ENCODE data around the gene LDHB.
A peak's percentile ranks its signal among the peaks of the same experiment; 100 is the strongest.
"Not testable (repeated sequence)": the region's sequence is repeated elsewhere in the genome, so short reads cannot be mapped to it uniquely, and the experiment has no call there.

Gene LDHB

DNA sequence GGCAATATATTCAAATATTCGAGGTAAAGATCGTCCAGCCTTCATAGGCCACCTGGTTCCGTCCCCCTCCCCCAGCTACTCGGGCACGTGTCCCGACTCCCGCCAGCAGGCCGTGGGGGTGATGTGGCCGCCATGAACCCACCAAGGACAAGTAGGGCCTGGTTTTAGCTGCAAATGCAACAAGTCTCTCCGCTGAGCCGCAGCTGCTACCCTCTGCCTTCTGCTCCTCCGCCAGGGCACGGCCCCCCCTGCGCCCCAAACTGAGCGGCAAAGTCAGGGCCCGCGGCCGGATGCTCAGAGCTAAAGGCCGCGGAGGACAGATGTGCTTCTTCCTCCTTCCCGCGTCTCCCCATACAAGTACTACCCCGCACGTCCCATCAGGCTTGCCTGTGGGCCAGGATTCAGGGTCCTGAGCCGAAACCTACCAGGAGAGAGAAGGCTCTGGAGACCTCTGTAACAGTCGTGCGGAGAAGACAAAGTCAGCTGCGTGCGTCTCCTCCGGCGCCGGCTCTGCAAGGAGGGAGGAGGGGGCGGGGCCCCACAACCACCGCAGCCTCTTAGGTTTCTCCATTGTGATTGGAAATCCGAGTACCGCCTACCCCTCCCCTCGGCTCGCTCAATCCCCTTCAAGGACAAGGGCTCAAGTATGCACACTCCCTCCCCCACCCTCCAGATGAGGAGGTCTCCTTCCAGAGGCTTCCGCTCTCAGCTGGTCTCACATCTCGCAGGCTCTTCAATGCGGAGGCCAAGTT, at the start of gene LDHB:
Gene LDHB, minus strand, starts transcription at position 517 of the 752 bp plus-strand sequence. CDS start 3,171 bp downstream, outside the sequence.
- peak; percentile 40 to 95 (median 88) for DNase-seq

DNA sequence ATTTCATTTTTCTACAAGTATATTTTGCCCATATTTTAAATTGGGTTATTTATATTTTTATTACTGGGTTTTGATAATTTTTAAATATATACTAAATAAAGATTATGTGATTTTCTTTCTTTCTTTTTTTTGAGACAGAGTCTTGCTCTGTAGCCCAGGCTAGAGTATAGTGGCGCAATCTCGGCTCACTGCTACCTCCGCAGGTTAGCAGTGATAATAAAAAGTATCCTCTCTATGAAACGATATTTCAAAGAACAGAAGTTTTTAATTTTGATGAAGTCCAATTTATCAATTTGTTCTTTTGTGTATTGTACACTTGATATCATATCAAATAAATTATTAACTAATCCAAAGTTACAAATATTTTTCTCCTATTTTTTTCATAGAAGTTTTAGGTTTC, 47.2 kb upstream of the LDHB start:
- no peak for DNase-seq

DNA sequence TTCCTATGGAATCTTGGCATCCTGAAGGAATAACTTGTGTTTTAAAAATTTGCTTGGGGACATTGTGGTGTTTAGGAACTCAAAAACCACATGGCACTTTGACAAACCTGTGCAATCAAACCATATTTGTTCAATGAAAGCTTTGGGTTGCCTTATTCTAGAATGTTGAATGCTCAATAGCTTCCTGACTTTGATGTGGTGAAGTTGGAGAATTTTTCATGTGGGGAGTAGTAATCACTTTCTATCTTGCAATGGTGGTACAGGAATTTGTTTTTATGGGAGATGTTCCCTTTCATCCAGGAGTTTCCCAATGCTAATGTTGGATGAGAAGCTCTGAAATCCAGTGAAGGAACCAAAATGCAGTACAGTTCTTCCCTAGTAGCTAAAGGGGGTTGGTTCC, 42.2 kb upstream of the LDHB start:
- no peak for DNase-seq

DNA sequence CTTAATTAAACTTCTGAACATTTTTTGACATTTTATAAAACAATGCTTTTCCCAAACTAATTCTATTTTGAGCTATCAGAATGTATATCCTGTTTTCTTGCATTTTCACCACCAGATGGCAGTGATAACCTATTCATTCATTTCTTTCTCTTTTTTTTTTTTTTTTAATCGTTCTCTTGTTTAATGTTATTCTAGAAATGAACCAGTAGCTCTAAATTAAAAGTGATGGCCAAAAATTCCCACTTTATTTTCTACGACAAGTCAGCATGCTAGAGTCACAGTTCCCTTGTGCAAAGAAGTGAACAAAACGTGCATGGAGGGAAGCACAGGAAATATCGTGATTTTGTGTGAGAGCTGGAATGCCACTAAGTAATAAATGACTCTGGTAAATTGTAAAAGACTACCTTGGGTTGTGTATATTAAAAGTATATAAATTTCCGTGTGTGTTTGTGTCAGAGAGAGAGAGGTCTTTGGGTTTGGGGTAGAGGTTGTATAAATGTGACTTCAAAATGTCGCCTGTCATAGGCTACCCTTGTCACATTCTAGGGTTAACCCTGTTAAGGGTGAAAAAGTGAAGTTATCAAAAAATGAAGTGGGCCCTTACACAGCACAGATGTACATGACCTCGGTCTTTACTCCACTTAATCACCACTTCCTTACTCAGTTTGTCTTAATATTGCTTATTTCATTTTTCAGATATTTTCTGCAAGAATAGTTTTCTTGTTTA, 40.4 kb upstream of the LDHB start:
- peak in 1 of 58 donors; percentile 5 for DNase-seq

DNA sequence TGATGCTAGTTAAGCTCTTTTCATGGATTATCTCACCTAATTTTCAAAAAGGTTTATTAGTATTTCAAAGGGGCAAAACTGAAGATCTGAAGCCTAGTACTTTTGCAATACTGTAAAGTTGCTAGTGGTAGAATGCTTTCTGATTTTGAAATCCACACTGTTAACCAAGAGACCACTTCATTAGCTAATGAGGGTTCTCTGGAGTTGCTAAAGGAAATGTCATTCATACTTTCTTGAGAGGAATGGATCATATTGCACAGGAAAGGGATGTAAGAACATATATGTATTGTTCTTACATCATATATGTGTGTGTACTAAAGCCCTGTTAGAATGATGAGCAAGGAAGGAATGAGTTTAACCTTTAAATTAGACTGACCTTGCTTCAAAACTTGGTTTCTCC, 39.0 kb upstream of the LDHB start:
- no peak for DNase-seq

DNA sequence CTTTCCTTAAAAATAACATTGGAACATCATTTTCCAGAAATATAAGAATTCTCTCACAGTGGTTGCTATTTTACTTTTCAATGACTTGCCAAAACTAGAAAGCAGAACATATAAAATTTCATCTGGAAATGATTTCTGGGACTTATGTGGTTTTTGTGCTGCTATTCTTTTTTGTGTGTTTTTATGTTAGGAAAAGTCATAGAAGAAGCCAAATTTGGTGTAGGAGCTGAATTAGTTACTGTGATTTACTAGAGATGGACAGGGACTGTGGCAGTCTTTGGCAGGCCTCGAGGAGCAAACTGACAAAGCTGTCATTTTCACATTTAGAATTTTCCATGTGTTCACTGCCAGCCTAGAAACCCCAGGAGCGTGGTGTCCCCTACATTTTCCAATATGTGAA, 38.3 kb upstream of the LDHB start:
- no peak for DNase-seq

DNA sequence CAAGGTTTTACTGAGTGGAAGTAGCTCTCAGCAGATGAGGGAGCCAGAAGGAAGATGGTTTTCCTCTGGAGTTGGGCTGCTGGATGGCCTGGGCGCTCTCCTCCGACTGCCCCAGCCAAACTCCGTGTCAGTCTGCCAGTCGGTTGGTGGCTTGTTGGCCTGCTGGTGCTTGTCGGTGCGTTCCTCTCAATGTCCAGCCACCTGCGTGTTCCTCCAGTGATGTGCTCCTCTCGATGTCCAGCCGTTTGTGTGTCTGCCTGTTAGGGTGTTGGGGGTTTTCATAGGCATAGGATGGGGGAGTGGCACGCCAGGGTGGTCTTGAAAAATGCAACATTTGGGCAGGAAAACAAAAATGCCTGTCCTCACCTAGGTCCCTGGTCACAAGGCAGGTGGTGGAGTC, 37.0 kb upstream of the LDHB start:
- no peak for DNase-seq

DNA sequence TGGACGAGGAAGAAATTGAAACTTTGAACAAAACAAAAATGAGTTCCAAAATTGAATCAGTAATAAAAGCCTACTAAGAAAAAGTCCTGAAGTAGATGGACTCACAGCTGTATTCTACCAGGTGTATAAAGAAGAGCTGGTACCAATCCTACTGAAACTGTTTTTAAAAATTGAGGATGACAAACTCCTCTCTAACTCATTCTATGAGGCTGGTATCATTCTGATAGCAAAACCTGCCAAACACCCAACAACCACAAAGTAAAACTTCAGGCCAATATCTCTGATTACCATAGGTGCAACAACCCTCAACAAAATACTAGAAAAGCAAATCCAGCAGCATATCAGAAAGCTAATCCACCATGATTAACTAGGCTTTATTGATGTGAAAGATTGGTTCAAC, 33.9 kb upstream of the LDHB start:
- DNase-seq, result no peak

DNA sequence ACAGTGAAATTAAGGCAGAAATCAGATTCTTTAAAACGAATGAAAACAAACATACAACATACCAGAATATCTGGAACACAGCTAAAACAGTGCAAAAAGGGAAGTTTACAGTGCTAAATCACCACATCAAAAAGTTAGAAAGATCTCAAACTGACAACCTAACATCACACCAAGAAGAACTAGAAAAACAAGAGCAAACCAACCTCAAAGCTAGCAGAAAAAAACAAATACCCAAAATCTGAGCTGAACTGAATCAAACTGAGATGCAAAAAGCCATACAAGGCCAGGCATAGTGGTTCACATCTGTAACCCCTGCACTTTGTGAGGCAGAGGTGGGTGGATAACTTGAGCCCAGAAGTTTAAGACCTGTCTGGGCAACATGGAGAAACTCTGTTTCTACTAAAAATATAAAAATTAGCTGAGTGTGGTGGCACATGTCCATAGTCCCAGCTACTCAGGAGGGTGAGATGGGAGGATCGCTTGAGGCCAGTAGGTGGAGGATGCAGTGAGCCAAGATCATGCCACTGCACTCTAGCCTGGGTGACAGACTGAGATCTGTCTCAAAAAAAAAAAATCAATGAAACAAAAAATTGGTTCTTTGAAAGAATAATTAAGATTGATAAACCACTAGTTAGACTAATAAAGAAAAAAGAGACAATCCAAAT, 33.2 kb upstream of the LDHB start:
- no peak for DNase-seq

DNA sequence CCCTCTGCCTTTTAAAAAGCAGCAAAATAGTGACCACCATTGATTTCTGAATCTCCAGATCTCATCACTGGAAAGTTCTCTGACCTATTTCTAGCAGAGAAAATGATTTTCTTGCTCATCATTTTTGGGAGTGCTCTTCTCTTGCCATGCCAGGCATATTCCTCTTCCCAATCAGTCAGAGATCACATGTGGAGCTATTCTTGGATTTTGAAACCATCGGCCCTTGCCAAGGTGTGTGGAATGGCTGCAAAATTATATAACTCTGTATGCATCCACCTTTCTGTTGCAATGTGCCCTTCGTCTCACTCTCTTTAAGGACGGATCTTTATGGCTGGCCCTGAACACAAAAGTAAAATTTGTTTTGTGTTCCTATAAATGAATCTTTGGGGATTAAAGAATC, 25.5 kb upstream of the LDHB start:
- DNase-seq, result no peak

DNA sequence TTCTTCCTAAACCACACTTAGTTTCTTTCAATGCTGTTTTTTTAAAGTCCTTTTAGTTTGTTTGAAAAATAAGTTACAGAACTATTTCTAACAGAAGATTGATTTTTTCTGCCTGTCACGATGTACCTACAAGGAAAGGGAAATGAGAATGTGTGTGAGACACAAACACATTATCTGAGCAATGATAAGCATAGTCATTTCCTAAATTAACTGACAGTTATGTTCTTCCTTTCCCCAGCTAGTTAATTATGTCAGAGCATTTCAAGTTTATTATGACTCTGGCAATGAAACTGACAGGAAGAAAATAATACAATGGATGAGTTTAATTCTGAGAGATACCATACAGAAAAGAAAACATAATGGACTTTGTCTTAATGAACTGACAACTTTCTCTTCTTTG, 21.3 kb upstream of the LDHB start:
- DNase-seq, result no peak

DNA sequence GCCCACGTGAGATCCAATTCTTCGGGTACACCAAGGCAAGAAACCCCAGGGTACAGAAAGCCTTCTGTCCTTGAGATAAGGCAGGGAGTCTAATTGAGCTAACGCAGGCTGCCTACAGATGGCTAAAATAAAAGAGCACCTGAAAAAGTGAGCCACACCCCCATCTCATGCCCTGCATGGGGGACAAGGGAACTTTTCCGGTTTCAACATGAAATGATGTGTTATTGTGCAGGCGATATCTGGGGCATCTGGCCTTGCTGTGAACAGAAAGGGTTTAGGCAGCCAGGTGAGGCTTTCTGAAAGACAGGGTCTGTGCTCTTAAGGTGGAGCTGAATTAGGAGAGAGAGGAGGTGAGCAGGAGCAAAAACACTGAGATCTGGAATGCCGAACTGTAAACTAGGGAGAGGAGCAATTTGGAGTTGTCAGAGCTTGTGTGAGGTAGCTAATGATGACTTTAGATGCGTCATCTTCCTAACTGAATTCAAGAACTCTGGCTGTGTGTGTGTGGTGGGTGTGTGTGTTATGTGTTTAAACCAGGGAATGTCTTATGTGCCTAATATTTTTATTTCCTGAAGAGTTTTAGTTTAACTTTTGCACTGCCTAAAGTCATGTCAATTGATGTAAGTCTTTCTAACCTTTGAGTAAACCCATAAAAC, 20.1 kb upstream of the LDHB start:
- no peak for DNase-seq

DNA sequence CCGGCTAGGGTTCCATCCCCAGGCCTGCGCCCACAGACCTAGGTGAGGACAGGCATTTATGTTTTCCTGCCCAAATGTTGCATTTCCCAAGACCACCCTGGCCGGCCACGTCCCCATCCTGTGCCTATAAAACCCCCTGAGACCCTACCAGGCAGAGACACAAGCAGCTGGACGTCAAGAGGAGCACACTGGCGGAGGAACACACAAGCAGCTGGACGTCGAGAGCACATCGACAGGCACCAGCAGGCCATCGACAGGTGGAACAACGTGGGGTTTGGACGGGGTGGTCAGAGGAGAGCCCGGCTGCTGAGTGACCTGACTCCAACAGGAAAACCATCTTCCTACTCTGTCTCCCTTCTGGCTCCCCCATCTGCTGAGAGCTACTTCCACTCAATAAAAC, 19.6 kb upstream of the LDHB start:
- DNase-seq, result no peak

DNA sequence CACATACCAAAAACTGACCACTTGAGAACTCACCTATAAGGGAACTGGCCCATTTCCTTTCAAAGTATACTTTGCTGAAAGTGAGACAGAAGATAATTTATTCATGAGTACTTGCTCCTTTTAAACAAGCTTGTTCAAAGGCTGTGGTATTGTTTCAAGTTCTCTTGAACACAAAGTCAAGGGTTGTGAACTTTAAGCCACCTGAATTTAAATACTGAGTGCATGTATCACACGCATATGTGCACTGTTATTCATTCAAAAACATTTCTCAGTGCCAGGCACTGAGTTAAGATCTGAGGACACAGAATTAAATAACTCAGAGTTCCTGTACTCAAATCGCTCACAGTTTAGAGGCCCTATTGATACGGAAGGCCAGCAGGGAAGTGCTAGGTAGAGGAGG, 19.1 kb upstream of the LDHB start:
- no peak for DNase-seq

DNA sequence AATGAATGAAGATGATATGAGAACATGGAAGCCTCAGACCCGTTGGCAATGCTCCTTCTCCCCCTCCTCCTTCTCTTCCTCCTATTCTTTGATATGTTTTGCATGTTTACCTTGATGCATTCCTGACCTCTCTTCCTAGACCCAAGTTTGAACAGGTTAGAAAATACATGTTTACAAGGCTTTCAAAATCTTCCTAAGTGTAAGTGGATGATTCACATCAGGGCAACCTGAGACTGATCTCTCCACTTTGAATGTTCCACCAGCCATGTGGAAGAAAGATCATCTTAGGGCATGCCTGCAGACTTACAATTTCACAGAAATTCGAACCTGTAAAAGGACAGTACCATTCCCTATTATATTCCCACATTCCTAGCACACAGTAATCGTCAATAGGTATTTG, 18.0 kb upstream of the LDHB start:
- no peak for DNase-seq

DNA sequence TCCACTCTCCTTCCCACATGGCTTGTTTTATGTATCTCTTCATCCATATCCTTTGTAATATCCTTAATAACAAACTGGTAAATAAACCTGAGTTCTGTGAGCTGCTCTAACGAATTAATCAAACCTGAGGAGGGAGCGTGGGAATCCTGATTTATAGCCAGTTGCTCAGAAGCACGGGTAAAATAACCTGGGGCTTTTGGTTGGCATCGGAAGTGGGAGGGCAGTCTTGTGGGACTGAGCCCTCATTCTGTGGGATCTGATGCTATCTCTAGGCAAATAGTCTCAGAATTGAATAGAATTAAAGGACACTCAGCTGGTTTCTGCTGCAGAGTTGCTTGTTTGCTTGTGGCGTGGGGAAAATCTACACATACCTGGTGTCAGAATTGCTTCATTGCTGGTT, 17.5 kb upstream of the LDHB start:
- no peak for DNase-seq

DNA sequence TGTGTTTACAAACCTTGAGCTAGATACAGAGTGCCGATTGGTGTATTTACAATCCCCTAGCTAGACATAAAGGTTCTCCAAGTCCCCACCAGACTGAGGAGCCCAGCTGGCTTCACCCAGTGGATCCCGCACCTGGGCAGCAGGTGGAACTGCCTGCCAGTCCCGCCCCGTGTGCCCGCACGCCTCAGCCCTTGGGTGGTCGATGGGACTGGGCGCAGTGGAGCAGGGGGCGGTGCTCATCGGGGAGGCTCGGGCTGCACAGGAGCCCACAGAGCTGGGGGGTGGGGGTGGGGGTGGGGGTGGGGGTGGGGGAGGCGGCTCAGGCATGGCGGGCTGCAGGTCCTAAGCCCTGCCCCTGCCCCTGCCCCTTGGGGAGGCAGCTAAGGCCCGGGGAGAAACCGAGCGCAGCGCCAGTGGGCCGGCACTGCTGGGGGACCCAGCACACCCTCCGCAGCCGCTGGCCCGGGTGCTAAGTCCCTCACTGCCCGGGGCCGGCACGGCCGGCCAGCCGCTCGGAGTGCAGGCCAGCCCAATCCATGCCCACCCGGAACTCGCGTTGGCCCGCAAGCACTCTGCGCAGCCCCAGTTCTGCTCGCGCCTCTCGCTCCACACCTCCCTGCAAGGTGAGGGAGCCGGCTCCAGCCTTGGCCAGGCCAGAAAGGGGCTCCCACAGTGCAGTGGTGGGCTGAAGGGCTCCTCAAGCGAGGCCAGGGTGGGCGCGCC, 16.3 kb upstream of the LDHB start:
- not testable (repeated sequence) for DNase-seq

DNA sequence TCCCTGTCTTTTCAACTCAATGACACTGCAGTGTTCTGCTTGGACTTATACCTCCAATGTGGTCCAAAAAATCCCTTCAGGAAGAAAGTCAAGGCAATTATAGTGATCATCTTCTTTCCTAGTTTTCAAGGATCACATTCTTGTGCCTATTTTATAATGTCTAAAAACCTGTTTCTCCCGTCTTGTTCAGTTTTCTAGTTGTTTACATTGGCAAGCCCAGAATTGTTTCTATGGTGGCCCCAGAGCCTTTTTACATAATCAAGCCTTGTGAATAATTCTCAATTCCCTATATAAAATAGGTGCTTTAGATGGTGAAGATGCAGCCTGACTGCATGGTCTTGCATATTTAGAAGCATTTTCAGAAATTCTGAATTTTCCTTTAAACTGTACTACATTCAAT, 14.5 kb upstream of the LDHB start:
- no peak for DNase-seq

DNA sequence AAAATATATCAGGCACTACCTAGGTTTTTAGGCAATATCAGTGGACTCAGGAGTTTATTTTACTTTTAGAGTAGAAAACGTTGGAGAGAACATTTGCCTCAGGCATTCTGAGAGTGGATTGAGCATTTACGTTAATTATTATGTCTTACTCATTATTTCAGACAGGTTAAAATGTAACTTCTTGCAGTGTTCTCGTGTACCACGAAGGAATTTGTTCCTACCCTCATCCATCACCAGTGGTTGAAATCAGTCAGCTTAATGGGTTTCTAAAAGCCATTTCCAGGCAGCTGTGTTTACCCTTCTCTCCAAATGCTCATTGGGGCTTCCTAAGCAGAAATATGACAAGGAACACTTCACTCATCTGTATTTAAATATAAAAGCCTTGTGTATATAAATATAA, 9.1 kb upstream of the LDHB start:
- DNase-seq, result no peak

DNA sequence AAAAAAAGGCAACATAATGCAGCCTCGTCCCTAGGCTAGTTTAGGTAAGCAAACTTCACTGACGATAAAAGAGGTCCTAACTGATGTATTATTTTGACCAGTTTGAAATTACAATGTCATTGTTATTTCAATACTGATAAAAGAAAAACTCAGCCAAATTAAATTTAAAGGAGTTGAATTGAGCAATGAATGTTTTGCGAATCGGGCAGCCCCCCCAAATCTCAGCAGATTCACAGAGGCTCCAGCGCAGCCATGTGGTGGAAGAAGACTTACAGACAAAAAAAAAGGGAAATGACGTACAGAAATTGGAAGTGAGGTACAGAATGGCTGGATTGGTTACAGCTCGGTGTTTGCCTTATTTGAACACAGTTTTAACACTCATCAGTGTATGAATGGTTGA, 8.2 kb upstream of the LDHB start:
- no peak for DNase-seq

DNA sequence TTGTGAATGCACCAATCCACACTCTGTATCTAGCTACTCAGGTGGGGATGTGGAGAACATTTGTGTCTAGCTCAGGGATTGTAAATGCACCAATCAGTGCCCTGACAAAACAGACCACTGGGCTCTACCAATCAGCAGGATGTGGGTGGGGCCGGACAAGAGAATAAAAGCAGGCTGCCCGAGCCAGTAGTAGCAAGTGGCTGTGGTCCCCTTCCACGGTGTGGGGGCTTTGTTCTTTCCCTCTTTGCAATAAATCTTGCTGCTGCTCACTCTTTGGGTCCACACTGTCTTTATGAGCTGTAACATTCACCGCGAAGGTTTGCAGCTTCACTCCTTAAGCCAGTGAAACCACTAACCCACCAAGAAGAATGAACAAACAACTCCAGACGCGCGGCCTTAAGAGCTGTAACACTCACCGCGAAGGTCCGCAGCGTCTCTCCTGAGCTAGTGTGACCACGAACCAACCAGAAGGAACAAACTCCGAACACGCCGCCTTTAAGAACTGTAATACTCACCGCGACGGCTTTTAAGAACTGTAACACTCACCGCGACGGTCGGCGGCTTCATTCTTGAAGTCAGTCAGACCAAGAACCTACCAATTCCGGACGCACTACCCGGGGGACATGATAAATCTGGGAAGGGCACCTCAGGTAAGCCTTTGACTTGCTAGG, 4.6 kb upstream of the LDHB start:
- no peak for DNase-seq

Data from anterior cingulate cortex (tissue), 58 donors.